Stomach (tissue), 4 donors: Measurements from ENCODE around the gene MRPL30.

ENCODE experiments used
- POLR2AphosphoS5 ChIP-seq, 3 donors: sonication (generic); formaldehyde crosslinking; IDR thresholded peaks; one replicate each; pipeline ENCODE4 v1.6.1; 2016; ENCODE audit warnings: antibody characterized with exemption in 3 of 3
- TF ChIP-seq, protein P1 (sequence below), 7 experiments: fragments of 450-650 bp in 4 of 7; fragments of 200-600 bp in 3 of 7; sonication (generic) in 3 of 7; IDR thresholded peaks; one replicate each; pipeline ENCODE4 v1.5.1; 2016 to 2019; ENCODE audit warnings: antibody characterized with exemption in 7 of 7, control low read depth in 2 of 7, mild to moderate bottlenecking in 1 of 7

DNA sequence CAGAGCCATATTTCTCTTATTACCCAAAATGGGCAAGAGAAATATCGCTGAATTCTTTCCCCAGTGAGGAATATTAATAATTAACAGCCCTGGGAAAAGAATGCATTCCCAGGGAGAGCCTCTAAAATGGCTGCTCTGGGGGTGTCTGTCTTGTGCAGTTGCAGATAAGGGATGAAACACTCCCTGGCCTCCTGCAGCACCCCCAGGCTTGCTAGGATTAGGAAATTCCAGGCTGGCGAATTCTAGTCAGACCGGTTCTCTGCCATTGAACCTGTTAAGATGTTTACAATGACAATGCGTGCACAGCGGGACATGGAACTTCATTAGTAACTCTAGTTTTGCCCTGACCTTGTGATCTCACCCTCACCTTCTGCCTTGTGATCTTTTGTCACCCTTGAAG lies 24.5 kb downstream of the MRPL30 start:
- TF ChIP-seq POLR2AphosphoS5 (IDR thresholded peaks at IDR 0.05): no peak
- TF ChIP-seq, protein P1, sequence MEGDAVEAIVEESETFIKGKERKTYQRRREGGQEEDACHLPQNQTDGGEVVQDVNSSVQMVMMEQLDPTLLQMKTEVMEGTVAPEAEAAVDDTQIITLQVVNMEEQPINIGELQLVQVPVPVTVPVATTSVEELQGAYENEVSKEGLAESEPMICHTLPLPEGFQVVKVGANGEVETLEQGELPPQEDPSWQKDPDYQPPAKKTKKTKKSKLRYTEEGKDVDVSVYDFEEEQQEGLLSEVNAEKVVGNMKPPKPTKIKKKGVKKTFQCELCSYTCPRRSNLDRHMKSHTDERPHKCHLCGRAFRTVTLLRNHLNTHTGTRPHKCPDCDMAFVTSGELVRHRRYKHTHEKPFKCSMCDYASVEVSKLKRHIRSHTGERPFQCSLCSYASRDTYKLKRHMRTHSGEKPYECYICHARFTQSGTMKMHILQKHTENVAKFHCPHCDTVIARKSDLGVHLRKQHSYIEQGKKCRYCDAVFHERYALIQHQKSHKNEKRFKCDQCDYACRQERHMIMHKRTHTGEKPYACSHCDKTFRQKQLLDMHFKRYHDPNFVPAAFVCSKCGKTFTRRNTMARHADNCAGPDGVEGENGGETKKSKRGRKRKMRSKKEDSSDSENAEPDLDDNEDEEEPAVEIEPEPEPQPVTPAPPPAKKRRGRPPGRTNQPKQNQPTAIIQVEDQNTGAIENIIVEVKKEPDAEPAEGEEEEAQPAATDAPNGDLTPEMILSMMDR (IDR thresholded peaks at IDR 0.05): no peak
